HCT116 (cell line): Measurements from ENCODE around the gene ARF1. TPM values are rescaled to one million over a fixed set of nuclear protein-coding genes. Genes with fewer than 3 reads are reported as not detected.

Experiments
- ATAC-seq: fragments of 200-7000 bp; cut with Tn5 transposase; 2 replicates; pipeline ENCODE4 v1.9.1; 2020; ENCODE audit warnings: mild to moderate bottlenecking, moderate library complexity
- BruUV-seq: library from RNA; stranded (reverse); fragments of 400-500 nt; replicated peaks from 2 replicates; lab custom pipeline; 2021; lab: Mats Ljungman, UMichigan
- CTCF ChIA-PET: fragments of 300-600 bp; sonication (Branson Sonifier 250); formaldehyde crosslinking; loops from one replicate; lab custom pipeline; 2021; ENCODE audit warnings: antibody characterized with exemption; lab: Charles Lee
- POLR2A ChIA-PET: fragments of 300-600, 350-600 bp; sonication (Branson Sonifier 250); formaldehyde crosslinking; loops from one replicate; lab custom pipeline; 2021; ENCODE audit warnings: antibody characterized with exemption; lab: Charles Lee
- RAD21 ChIA-PET, 2 experiments: fragments of 300-600 bp; sonication (Branson Sonifier 250); formaldehyde crosslinking; loops; one replicate each; lab custom pipeline; 2023; ENCODE audit warnings: low total read pairs in 2 of 2; ENCODE audit not compliant: uncharacterized antibody in 2 of 2, unreplicated experiment in 2 of 2, low non-redundant PET in 1 of 2; lab: Charles Lee
- DNase-seq: peaks from one replicate; pipeline ENCODE4 v3.0.0-alpha.2; 2010; ENCODE audit warnings: low read depth, low spot score
- H2AFZ ChIP-seq: fragments of 200-600 bp; shearing (Covaris generic), sonication (generic); 2 replicates; pipeline ENCODE4 v1.6.1; 2017; ENCODE audit warnings: low read depth, mixed run types, mixed read lengths, antibody characterized with exemption, low read length; ENCODE audit not compliant: poor library complexity, severe bottlenecking
- H3K27ac ChIP-seq: 2 replicates; pipeline ENCODE4 v1.5.1; 2012; ENCODE audit warnings: low read depth, low read length
- H3K27me3 ChIP-seq: fragments of 200-600 bp; sonication (generic); 2 replicates; pipeline ENCODE4 v1.6.1; 2016; ENCODE audit warnings: mixed run types, low read length, mixed read lengths; ENCODE audit not compliant: insufficient read depth
- H3K36me3 ChIP-seq, 2 experiments: fragments of 200-500 bp in 1 of 2; fragments of 200-600 bp in 1 of 2; sonication (Bioruptor generic) in 1 of 2; sonication (generic) in 1 of 2; 2 replicates each; pipeline versions ENCODE4 v1.5.1 to v1.6.1; 2014 to 2016; ENCODE audit warnings: low read length in 2 of 2, inconsistent platforms in 1 of 2, mixed read lengths in 1 of 2, mixed run types in 1 of 2; ENCODE audit not compliant: insufficient read depth in 2 of 2, control insufficient read depth in 1 of 2
- H3K4me1 ChIP-seq, 2 experiments: fragments of 200-600 bp in 1 of 2; sonication (generic) in 1 of 2; 2 replicates each; pipeline versions ENCODE4 v1.5.1 to v1.6.1; 2012 to 2017; ENCODE audit warnings: low read length in 2 of 2, inconsistent platforms in 1 of 2, mild to moderate bottlenecking in 1 of 2, mixed read lengths in 1 of 2, mixed run types in 1 of 2, moderate library complexity in 1 of 2; ENCODE audit not compliant: insufficient read depth in 2 of 2, control insufficient read depth in 1 of 2
- H3K4me2 ChIP-seq: fragments of 200-600 bp; sonication (generic); 2 replicates; pipeline ENCODE4 v1.6.1; 2017; ENCODE audit warnings: mixed run types, low read length, mixed read lengths
- H3K4me3 ChIP-seq, 2 experiments: fragments of 200-600 bp in 1 of 2; sonication (generic) in 1 of 2; replicated peaks in 1 of 2; 2 replicates each; pipeline ENCODE4 v1.5.1; 2011 to 2016; ENCODE audit warnings: low read length in 2 of 2, control low read depth in 1 of 2, low read depth in 1 of 2, mild to moderate bottlenecking in 1 of 2, mixed read lengths in 1 of 2, mixed run types in 1 of 2
- H3K79me2 ChIP-seq: fragments of 200-600 bp; sonication (generic); 2 replicates; pipeline ENCODE4 v1.6.1; 2017; ENCODE audit warnings: mild to moderate bottlenecking, mixed run types, low read length, moderate library complexity, mixed read lengths; ENCODE audit not compliant: insufficient read depth
- H3K9ac ChIP-seq: fragments of 200-600 bp; sonication (generic); 2 replicates; pipeline ENCODE4 v1.6.1; 2016; ENCODE audit warnings: low read length, mixed read lengths
- H3K9me2 ChIP-seq: fragments of 200-600 bp; sonication (generic), shearing (Covaris generic); 2 replicates; pipeline ENCODE4 v1.6.1; 2017; ENCODE audit warnings: mixed run types, mild to moderate bottlenecking, moderate library complexity; ENCODE audit not compliant: insufficient read depth
- H3K9me3 ChIP-seq, 2 experiments: fragments of 200-500 bp in 1 of 2; fragments of 200-600 bp in 1 of 2; sonication (Bioruptor generic) in 1 of 2; sonication (generic) in 1 of 2; 2 replicates each; pipeline ENCODE4 v1.6.1; 2014 to 2017; ENCODE audit warnings: low read length in 2 of 2, mixed read lengths in 2 of 2, inconsistent platforms in 1 of 2, low read depth in 1 of 2, mild to moderate bottlenecking in 1 of 2, mixed run types in 1 of 2, moderate library complexity in 1 of 2; ENCODE audit not compliant: control insufficient read depth in 1 of 2, insufficient read depth in 1 of 2
- H4K20me1 ChIP-seq: fragments of 200-600 bp; sonication (generic), shearing (Covaris generic); 2 replicates; pipeline ENCODE4 v1.6.1; 2017; ENCODE audit warnings: mixed run types, mild to moderate bottlenecking, moderate library complexity; ENCODE audit not compliant: insufficient read depth
- CBX3 ChIP-seq: IDR thresholded peaks from 2 replicates; pipeline ENCODE4 v1.6.1; 2012; ENCODE audit warnings: low read depth
- CEBPB ChIP-seq: IDR thresholded peaks from 2 replicates; pipeline ENCODE4 v1.6.1; 2012; ENCODE audit warnings: low read depth
- EGR1 ChIP-seq: IDR thresholded peaks from 2 replicates; pipeline ENCODE4 v1.6.1; 2012; ENCODE audit warnings: low read depth
- ELF1 ChIP-seq: IDR thresholded peaks from 2 replicates; pipeline ENCODE4 v1.6.1; 2012; ENCODE audit warnings: low read depth, borderline replicate concordance
- EZH2 ChIP-seq: fragments of 200-600 bp; sonication (generic); IDR thresholded peaks from 2 replicates; pipeline ENCODE4 v1.6.1; 2017; ENCODE audit warnings: antibody characterized with exemption, mixed run types
- FOSL1 ChIP-seq: IDR thresholded peaks from 2 replicates; pipeline ENCODE4 v1.6.1; 2012; ENCODE audit warnings: low read depth
- JUND ChIP-seq: IDR thresholded peaks from 2 replicates; pipeline ENCODE4 v1.6.1; 2012
- POLR2A ChIP-seq: IDR thresholded peaks from 2 replicates; pipeline ENCODE4 v1.7.0; 2011; ENCODE audit warnings: borderline replicate concordance; ENCODE audit not compliant: insufficient read depth, insufficient read length; ENCODE audit errors: extremely low read depth
- POLR2AphosphoS5 ChIP-seq: IDR thresholded peaks from 2 replicates; pipeline ENCODE4 v1.6.1; 2011; ENCODE audit warnings: mild to moderate bottlenecking, low read depth, low read length, moderate library complexity
- RAD21 ChIP-seq: IDR thresholded peaks from 2 replicates; pipeline ENCODE4 v1.6.1; 2012; ENCODE audit warnings: low read depth, mild to moderate bottlenecking
- SIN3A ChIP-seq: IDR thresholded peaks from 2 replicates; pipeline ENCODE4 v1.6.1; 2012; ENCODE audit warnings: low read depth
- SRF ChIP-seq: IDR thresholded peaks from 2 replicates; pipeline ENCODE4 v1.6.1; 2012; ENCODE audit warnings: low read depth
- ZBTB33 ChIP-seq: IDR thresholded peaks from 2 replicates; pipeline ENCODE4 v1.6.1; 2011; ENCODE audit warnings: mild to moderate bottlenecking, low read length, moderate library complexity; ENCODE audit not compliant: insufficient replicate concordance; ENCODE audit errors: extremely low read depth
- ZNF274 ChIP-seq: fragments of 200-500 bp; sonication (Bioruptor generic); IDR thresholded peaks from 2 replicates; pipeline ENCODE4 v1.6.1; 2014; ENCODE audit warnings: mild to moderate bottlenecking, low read depth, low read length, inconsistent platforms
- intact Hi-C: fragments of 100-400 bp; cut with micrococcal nuclease; formaldehyde crosslinking; loops from 2 replicates; pipeline ENCODE4 v1.10.0; 2022
- total RNA-seq: library from RNA; stranded (reverse); gene quantifications from one replicate; pipeline ENCODE4 v1.2.1, GENCODE V29; 2021; ENCODE audit not compliant: unreplicated experiment
- TF ChIP-seq, protein P1 (sequence below), 3 experiments: fragments of 200-600 bp in 1 of 3; sonication (generic) in 1 of 3; IDR thresholded peaks in 2 of 3; conservative IDR thresholded peaks in 1 of 3; 2 replicates each; pipeline ENCODE4 v1.5.1; 2012 to 2017; ENCODE audit warnings: low read depth in 2 of 3, low read length in 2 of 3, antibody characterized with exemption in 1 of 3, borderline replicate concordance in 1 of 3, control low read depth in 1 of 3, mild to moderate bottlenecking in 1 of 3, mixed read lengths in 1 of 3, mixed run types in 1 of 3, moderate library complexity in 1 of 3; ENCODE audit not compliant: insufficient read depth in 1 of 3
- TF ChIP-seq, protein P2 (sequence below): IDR thresholded peaks from 2 replicates; pipeline ENCODE4 v1.6.1; 2012

The ARF1 gene
- total RNA-seq, 1 experiment from 2014 or later, result 394 TPM

- Histone ChIP-seq H3K4me2 (peak overlapping the region; percentile 99), H3K27me3 (no peaks in the 10 kb centered on the region), H3K9ac (peak overlapping the region; percentile 97), H3K4me1 (peaks cover 4 to 14% of the 10 kb centered on the region in 2 experiments; a peak in 3 of 4 replicates), H3K9me2 (no peaks in the 10 kb centered on the region), H3K4me3 (peak overlapping the region; percentile 97 to 98), H4K20me1 (no peaks in the 10 kb centered on the region), H3K36me3 (peaks cover 0 to 14% of the 10 kb centered on the region in 2 experiments; a peak in 1 of 4 replicates), H3K27ac (peak overlapping the region; percentile 53; the same call in 1 of the 2 replicates), H3K9me3 (no peaks in the 10 kb centered on the region), H2AFZ (no peak overlapping the region), H3K79me2 (peaks cover 25% of the 10 kb centered on the region)
- RAD21 ChIA-PET, result no interaction called here
- TSS peak; percentile 46 for BruUV-seq
- POLR2A ChIA-PET, result interaction anchor here (0.8 kb wide), 1 partner anchor 21 kb away, joined by 6 read pairs; no protein-coding TSS in a partner anchor
- TF ChIP-seq POLR2AphosphoS5 (no peak), FOSL1 (no peak), RAD21 (no peak), ZBTB33 (no peak), CBX3 (no peak), POLR2A (no peak), EGR1 (no peak), EZH2 (no peak), CEBPB (no peak), SRF (no peak), ZNF274 (no peak), JUND (no peak), ELF1 (no peak), SIN3A (no peak)
- TF ChIP-seq, protein P1, sequence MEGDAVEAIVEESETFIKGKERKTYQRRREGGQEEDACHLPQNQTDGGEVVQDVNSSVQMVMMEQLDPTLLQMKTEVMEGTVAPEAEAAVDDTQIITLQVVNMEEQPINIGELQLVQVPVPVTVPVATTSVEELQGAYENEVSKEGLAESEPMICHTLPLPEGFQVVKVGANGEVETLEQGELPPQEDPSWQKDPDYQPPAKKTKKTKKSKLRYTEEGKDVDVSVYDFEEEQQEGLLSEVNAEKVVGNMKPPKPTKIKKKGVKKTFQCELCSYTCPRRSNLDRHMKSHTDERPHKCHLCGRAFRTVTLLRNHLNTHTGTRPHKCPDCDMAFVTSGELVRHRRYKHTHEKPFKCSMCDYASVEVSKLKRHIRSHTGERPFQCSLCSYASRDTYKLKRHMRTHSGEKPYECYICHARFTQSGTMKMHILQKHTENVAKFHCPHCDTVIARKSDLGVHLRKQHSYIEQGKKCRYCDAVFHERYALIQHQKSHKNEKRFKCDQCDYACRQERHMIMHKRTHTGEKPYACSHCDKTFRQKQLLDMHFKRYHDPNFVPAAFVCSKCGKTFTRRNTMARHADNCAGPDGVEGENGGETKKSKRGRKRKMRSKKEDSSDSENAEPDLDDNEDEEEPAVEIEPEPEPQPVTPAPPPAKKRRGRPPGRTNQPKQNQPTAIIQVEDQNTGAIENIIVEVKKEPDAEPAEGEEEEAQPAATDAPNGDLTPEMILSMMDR (IDR thresholded peaks at IDR 0.05 in 2 of 3, conservative IDR thresholded peaks at IDR 0.05 in 1 of 3; ENCODE audit: borderline replicate concordance in 1 of 3, insufficient read depth in 1 of 3, low read depth in 2 of 3, low read length in 2 of 3), result no peak
- TF ChIP-seq, protein P2, sequence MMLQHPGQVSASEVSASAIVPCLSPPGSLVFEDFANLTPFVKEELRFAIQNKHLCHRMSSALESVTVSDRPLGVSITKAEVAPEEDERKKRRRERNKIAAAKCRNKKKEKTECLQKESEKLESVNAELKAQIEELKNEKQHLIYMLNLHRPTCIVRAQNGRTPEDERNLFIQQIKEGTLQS, result no peak
- CTCF ChIA-PET, result interaction anchor here (0.5 to 1.7 kb wide), 2 partner anchors 21 to 362 kb away, joined by 3 to 6 read pairs; no protein-coding TSS in a partner anchor
- intact Hi-C loops, result loop anchor here (2.0 kb wide), 1 partner anchor 31 kb away; the partner anchor contains the start of gene GUK1
- ATAC-seq (no peak), DNase-seq (no peak)
Measured at GRCh38 chr1:228109962-228110488, 27.5 kb downstream of the ARF1 start.
